ENCODE measurements around the gene ABCA2. TPM values are rescaled to one million over a fixed set of nuclear protein-coding genes. Genes with fewer than 3 reads are reported as not detected.

Gene ABCA2
- total RNA-seq, 4 donors from 2014 or later: 18.2 to 27.6 (median 23.7) TPM

GRCh38 chr9:136960212-136960937 is 67.7 kb downstream of the ABCA2 start:
- intact Hi-C loops (cut with DNase I; ENCODE audit: low total_unique reads): no loop called here
- DNase-seq (ENCODE audit: low spot score in 2 of 2): no peak
- WGBS, 2 donors: 69 to 90% methylated on average over 19 of the region's 19 CpGs
- no peak overlapping the region for H3K4me3 ChIP-seq (ENCODE audit: low read depth, poor library complexity, severe bottlenecking)
- no peak for TF ChIP-seq POLR2A (IDR thresholded peaks at IDR 0.05)
- TF ChIP-seq CTCF (IDR thresholded peaks at IDR 0.05): no peak

GRCh38 chr9:136958898-136959850 is 68.9 kb downstream of the ABCA2 start:
- intact Hi-C loops (cut with DNase I; ENCODE audit: low total_unique reads): no loop called here
- TF ChIP-seq CTCF (IDR thresholded peaks at IDR 0.05) (no peak), POLR2A (IDR thresholded peaks at IDR 0.05) (no peak)
- no peak for DNase-seq (ENCODE audit: low spot score in 2 of 2)
- 82 to 92% methylated on average over 12 to 24 of the region's 28 CpGs for WGBS, 2 donors
- no peak overlapping the region for H3K4me3 ChIP-seq (ENCODE audit: low read depth, poor library complexity, severe bottlenecking)

- no peak for DNase-seq (ENCODE audit: low spot score in 2 of 2)
- no peak overlapping the region for H3K4me3 ChIP-seq (ENCODE audit: low read depth, poor library complexity, severe bottlenecking)
- intact Hi-C loops (cut with DNase I; ENCODE audit: low total_unique reads): no loop called here
- TF ChIP-seq CTCF (IDR thresholded peaks at IDR 0.05): no peak
- 87 to 96% methylated on average over 5 to 7 of the region's 7 CpGs for WGBS, 2 donors
Measured at GRCh38 chr9:136958473-136958872, 69.6 kb downstream of the ABCA2 start.

- no peak for DNase-seq (ENCODE audit: low spot score in 2 of 2)
Measured at GRCh38 chr9:136957901-136958300, 70.1 kb downstream of the ABCA2 start.

GRCh38 chr9:136957461-136957860 is 70.6 kb downstream of the ABCA2 start:
- no peak overlapping the region for H3K4me3 ChIP-seq (ENCODE audit: low read depth, poor library complexity, severe bottlenecking)
- no peak for DNase-seq (ENCODE audit: low spot score in 2 of 2)
- intact Hi-C loops (cut with DNase I; ENCODE audit: low total_unique reads): no loop called here
- TF ChIP-seq CTCF (IDR thresholded peaks at IDR 0.05) (no peak), POLR2A (IDR thresholded peaks at IDR 0.05) (no peak)
- WGBS, 2 donors: 86 to 97% methylated on average over 1 of the region's 1 CpG

More at GRCh38 chr9:136957901-136958300, 70.1 kb downstream of the ABCA2 start:
- TF ChIP-seq POLR2A (IDR thresholded peaks at IDR 0.05) (no peak), CTCF (IDR thresholded peaks at IDR 0.05) (no peak)
- intact Hi-C loops (cut with DNase I; ENCODE audit: low total_unique reads): no loop called here
- H3K4me3 ChIP-seq (ENCODE audit: low read depth, poor library complexity, severe bottlenecking): no peak overlapping the region
- WGBS, 2 donors: 92 to 94% methylated on average over 6 of the region's 6 CpGs

Other genes starting within 250 kb of the ABCA2 start
- 100 to 1,000 TPM in 2 of 4 donors, 10 to 100 TPM in 2; 67.7 to 120 (median 91.3) TPM for gene TMEM141, start 236.9 kb downstream of the ABCA2 start, total RNA-seq
- gene CCDC183, start 231.9 kb downstream of the ABCA2 start, total RNA-seq: 1 to 10 TPM in 3 of 4 donors, under 1 TPM in 1; 0.37 to 9.1 (median 2.0) TPM
- gene RABL6, start 220.3 kb downstream of the ABCA2 start, total RNA-seq: 10 to 100 TPM; 47.8 to 75.1 (median 55.5) TPM
- gene AJM1, start 185.8 kb downstream of the ABCA2 start, total RNA-seq: 1 to 10 TPM; 1.4 to 2.9 (median 1.6) TPM
- gene PHPT1, start 178.8 kb downstream of the ABCA2 start, total RNA-seq: 10 to 100 TPM; 22.0 to 60.4 (median 48.7) TPM
- 1 to 10 TPM in 3 of 4 donors, under 1 TPM in 1; 0.89 to 1.4 (median 1.4) TPM for gene MAMDC4, start 175.9 kb downstream of the ABCA2 start, total RNA-seq
- gene EDF1, start 161.9 kb downstream of the ABCA2 start, total RNA-seq: 100 to 1,000 TPM; 354 to 399 (median 376) TPM
- gene TRAF2, start 141.7 kb downstream of the ABCA2 start, total RNA-seq: 10 to 100 TPM; 13.2 to 16.7 (median 15.8) TPM
- gene FBXW5, start 83.5 kb downstream of the ABCA2 start, total RNA-seq: 100 to 1,000 TPM; 145 to 182 (median 154) TPM
- gene C8G, start 83.0 kb downstream of the ABCA2 start, total RNA-seq: not detected
- gene LCN12, start 76.0 kb downstream of the ABCA2 start, total RNA-seq: not detected
- gene PTGDS, start 50.7 kb downstream of the ABCA2 start, total RNA-seq: 10 to 100 TPM in 3 of 4 donors, 1 to 10 TPM in 1; 9.7 to 75.3 (median 14.8) TPM
- gene LCNL1, start 45.2 kb downstream of the ABCA2 start, total RNA-seq: under 1 TPM in 2 of 4 donors, not detected in 2; 0.36 to 0.37 TPM
- 10 to 100 TPM; 38.7 to 75.8 (median 58.2) TPM for gene PAXX, start 35.8 kb downstream of the ABCA2 start, total RNA-seq
- gene CLIC3, start 31.7 kb downstream of the ABCA2 start, total RNA-seq: 100 to 1,000 TPM; 114 to 328 (median 163) TPM
- under 1 TPM in 2 of 4 donors, not detected in 2; 0.22 to 0.39 TPM for gene FUT7, start 3.9 kb upstream of the ABCA2 start, total RNA-seq
- 10 to 100 TPM; 29.1 to 63.9 (median 56.1) TPM for gene NPDC1, start 17.9 kb upstream of the ABCA2 start, total RNA-seq
- 10 to 100 TPM; 10.1 to 14.7 (median 12.1) TPM for gene ENTPD2, start 25.8 kb upstream of the ABCA2 start, total RNA-seq
- 10 to 100 TPM in 2 of 4 donors, 1 to 10 TPM in 2; 5.7 to 25.6 (median 13.7) TPM for gene SAPCD2, start 42.3 kb upstream of the ABCA2 start, total RNA-seq
- 10 to 100 TPM in 1 of 4 donors, 1 to 10 TPM in 3; 6.6 to 13.7 (median 7.9) TPM for gene UAP1L1, start 49.3 kb upstream of the ABCA2 start, total RNA-seq
- gene MAN1B1, start 58.7 kb upstream of the ABCA2 start, total RNA-seq: 10 to 100 TPM; 57.7 to 81.0 (median 61.8) TPM
- 100 to 1,000 TPM; 123 to 144 (median 138) TPM for gene DPP7, start 86.5 kb upstream of the ABCA2 start, total RNA-seq
- gene GRIN1, start 110.9 kb upstream of the ABCA2 start, total RNA-seq: 1 to 10 TPM in 1 of 4 donors, under 1 TPM in 2, not detected in 1; 0.10 to 2.4 (median 0.49) TPM
- gene LRRC26, start 141.8 kb upstream of the ABCA2 start, total RNA-seq: 10 to 100 TPM in 3 of 4 donors, 1 to 10 TPM in 1; 4.1 to 29.0 (median 21.3) TPM
- gene TMEM210, start 143.8 kb upstream of the ABCA2 start, total RNA-seq: not detected
- 10 to 100 TPM; 26.2 to 69.3 (median 30.5) TPM for gene ANAPC2, start 160.3 kb upstream of the ABCA2 start, total RNA-seq
- gene SSNA1, start 160.4 kb upstream of the ABCA2 start, total RNA-seq: 100 to 1,000 TPM in 2 of 4 donors, 10 to 100 TPM in 2; 79.2 to 112 (median 93.1) TPM
- gene TPRN, start 172.5 kb upstream of the ABCA2 start, total RNA-seq: 10 to 100 TPM; 27.6 to 34.2 (median 29.1) TPM
- 10 to 100 TPM; 45.7 to 60.7 (median 49.4) TPM for gene TMEM203, start 177.4 kb upstream of the ABCA2 start, total RNA-seq
- 10 to 100 TPM in 3 of 4 donors, 1 to 10 TPM in 1; 8.1 to 18.6 (median 11.6) TPM for gene NDOR1, start 177.5 kb upstream of the ABCA2 start, total RNA-seq
- gene RNF208, start 194.0 kb upstream of the ABCA2 start, total RNA-seq: 10 to 100 TPM in 1 of 4 donors, 1 to 10 TPM in 3; 3.7 to 10.2 (median 5.5) TPM
- gene CYSRT1, start 196.9 kb upstream of the ABCA2 start, total RNA-seq: 100 to 1,000 TPM in 1 of 4 donors, 10 to 100 TPM in 3; 40.2 to 119 (median 67.6) TPM
- gene RNF224, start 199.3 kb upstream of the ABCA2 start, total RNA-seq: 1 to 10 TPM in 2 of 4 donors, under 1 TPM in 1, not detected in 1; 0.25 to 3.2 (median 2.4) TPM
- gene SLC34A3, start 202.7 kb upstream of the ABCA2 start, total RNA-seq: 1 to 10 TPM in 1 of 4 donors, not detected in 3; 1.6 TPM
- 100 to 1,000 TPM; 317 to 604 (median 408) TPM for gene TUBB4B, start 213.1 kb upstream of the ABCA2 start, total RNA-seq
- not detected for gene STPG3, start 223.0 kb upstream of the ABCA2 start, total RNA-seq
- 10 to 100 TPM; 40.7 to 52.7 (median 49.9) TPM for gene NELFB, start 227.1 kb upstream of the ABCA2 start, total RNA-seq
- 1 to 10 TPM; 4.9 to 7.4 (median 5.6) TPM for gene TOR4A, start 249.5 kb upstream of the ABCA2 start, total RNA-seq